A673 (cell line): ENCODE data around the gene TRIP10. TPM values are rescaled to one million over a fixed set of nuclear protein-coding genes. Genes with fewer than 3 reads are reported as not detected.

Experiments used
- BruUV-seq: library from RNA; stranded (reverse); fragments of 400-500 nt; replicated peaks from 2 replicates; lab custom pipeline; 2021; lab: Mats Ljungman, UMichigan
- CTCF ChIA-PET: fragments of 300-600 bp; sonication (Branson Sonifier 250); formaldehyde crosslinking; loops from one replicate; lab custom pipeline; 2022; ENCODE audit warnings: antibody characterized with exemption; lab: Charles Lee
- POLR2A ChIA-PET: fragments of 300-600 bp; sonication (Branson Sonifier 250); formaldehyde crosslinking; loops from one replicate; lab custom pipeline; 2022; ENCODE audit warnings: antibody characterized with exemption; ENCODE audit not compliant: low non-redundant PET; lab: Charles Lee
- DNase-seq: peaks from one replicate; pipeline ENCODE4 v3.0.0-alpha.2; 2015; ENCODE audit warnings: low spot score
- H3K27ac ChIP-seq: fragments of 200-600 bp; sonication (generic); 2 replicates; pipeline ENCODE4 v1.5.1; 2016; ENCODE audit warnings: mixed run types, low read depth, mild to moderate bottlenecking, mixed read lengths, antibody characterized with exemption, low read length; ENCODE audit not compliant: poor library complexity, severe bottlenecking
- H3K27me3 ChIP-seq: fragments of 200-600 bp; sonication (generic); replicated peaks from 2 replicates; pipeline ENCODE4 v1.6.1; 2017; ENCODE audit warnings: mixed run types, low read depth, mild to moderate bottlenecking, mixed read lengths, antibody characterized with exemption, low read length; ENCODE audit not compliant: insufficient read depth, poor library complexity
- H3K36me3 ChIP-seq: fragments of 200-600 bp; sonication (generic); 2 replicates; pipeline ENCODE4 v1.6.1; 2016; ENCODE audit warnings: mixed run types, mild to moderate bottlenecking, mixed read lengths, antibody characterized with exemption, low read length; ENCODE audit not compliant: insufficient read depth, poor library complexity, severe bottlenecking
- H3K4me1 ChIP-seq: fragments of 200-600 bp; sonication (generic); 2 replicates; pipeline ENCODE4 v1.6.1; 2017; ENCODE audit warnings: mixed run types, mild to moderate bottlenecking, mixed read lengths, antibody characterized with exemption, low read length; ENCODE audit not compliant: insufficient read depth, poor library complexity, severe bottlenecking
- H3K4me3 ChIP-seq: fragments of 200-600 bp; sonication (generic); 2 replicates; pipeline ENCODE4 v1.5.1; 2016; ENCODE audit warnings: low read depth, mixed run types, mild to moderate bottlenecking, mixed read lengths, low read length; ENCODE audit not compliant: poor library complexity, severe bottlenecking
- H3K9me3 ChIP-seq: fragments of 200-600 bp; sonication (generic); 2 replicates; pipeline ENCODE4 v1.6.1; 2016; ENCODE audit warnings: mixed run types, low read depth, mild to moderate bottlenecking, mixed read lengths, antibody characterized with exemption, low read length; ENCODE audit not compliant: poor library complexity, severe bottlenecking
- CTCF ChIP-seq: fragments of 300-800, 200-600 bp; sonication (generic); conservative IDR thresholded peaks from 2 replicates; pipeline ENCODE4 v1.5.1; 2017; ENCODE audit warnings: low read depth, mild to moderate bottlenecking, antibody characterized with exemption, low read length, moderate library complexity, mixed read lengths
- EZH2 ChIP-seq: fragments of 200-600 bp; sonication (generic); IDR thresholded peaks from 2 replicates; pipeline ENCODE4 v1.6.1; 2017; ENCODE audit warnings: borderline replicate concordance, low read depth, mild to moderate bottlenecking, mixed read lengths, antibody characterized with exemption, low read length; ENCODE audit not compliant: poor library complexity, severe bottlenecking
- intact Hi-C: fragments of 100-400 bp; cut with micrococcal nuclease; formaldehyde crosslinking; loops from one replicate; pipeline ENCODE4 v1.10.0; 2022; ENCODE audit not compliant: unreplicated experiment
- total RNA-seq: library from RNA; stranded (reverse); gene quantifications from 2 replicates; pipeline ENCODE4 v1.2.3, GENCODE V29; 2021

TRIP10 gene
- total RNA-seq, 1 experiment from 2014 or later, result 70.2 TPM

GRCh38 chr19:6710273-6711077 lies 29.0 kb upstream of the TRIP10 start:
- POLR2A ChIA-PET, result no interaction called here
- peak; percentile 43; the same call in 1 of the 2 replicates for TF ChIP-seq CTCF
- TF ChIP-seq EZH2, result no peak
- intact Hi-C loops, result no loop called here
- BruUV-seq, result no TSS peak
- Histone ChIP-seq H3K9me3 (no peaks in the 10 kb centered on the region), H3K27me3 (peaks cover 4% of the 10 kb centered on the region), H3K27ac (no peak overlapping the region), H3K36me3 (no peaks in the 10 kb centered on the region), H3K4me3 (no peak overlapping the region), H3K4me1 (no peaks in the 10 kb centered on the region)
- CTCF ChIA-PET, result no interaction called here
- DNase-seq, result no peak

DNA sequence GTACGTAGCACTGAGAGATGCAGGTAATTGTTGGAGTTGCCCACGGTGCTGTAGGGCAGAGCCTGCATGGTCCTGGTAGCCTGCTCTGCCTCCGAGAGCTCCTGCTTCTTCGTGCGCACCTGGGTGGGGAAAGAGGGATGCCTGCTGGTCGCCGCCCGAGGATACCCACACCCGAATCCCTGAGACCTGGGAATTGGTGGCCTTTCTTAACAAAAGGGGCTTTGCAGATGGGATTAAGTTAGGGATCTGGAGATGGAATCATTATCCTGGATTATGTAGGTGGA lies 28.5 kb upstream of the TRIP10 start:
- no peaks in the 10 kb centered on the region for H3K4me1 ChIP-seq
- intact Hi-C loops, result no loop called here
- no TSS peak for BruUV-seq
- no peaks in the 10 kb centered on the region for H3K36me3 ChIP-seq
- H3K27me3 ChIP-seq, result peaks cover 4% of the 10 kb centered on the region
- DNase-seq, result no peak
- ChIA-PET CTCF (no interaction called here), POLR2A (no interaction called here)
- TF ChIP-seq EZH2, result no peak
- TF ChIP-seq CTCF, result no peak
- H3K4me3 ChIP-seq, result no peak overlapping the region
- H3K27ac ChIP-seq, result no peak overlapping the region
- H3K9me3 ChIP-seq, result no peaks in the 10 kb centered on the region

DNA sequence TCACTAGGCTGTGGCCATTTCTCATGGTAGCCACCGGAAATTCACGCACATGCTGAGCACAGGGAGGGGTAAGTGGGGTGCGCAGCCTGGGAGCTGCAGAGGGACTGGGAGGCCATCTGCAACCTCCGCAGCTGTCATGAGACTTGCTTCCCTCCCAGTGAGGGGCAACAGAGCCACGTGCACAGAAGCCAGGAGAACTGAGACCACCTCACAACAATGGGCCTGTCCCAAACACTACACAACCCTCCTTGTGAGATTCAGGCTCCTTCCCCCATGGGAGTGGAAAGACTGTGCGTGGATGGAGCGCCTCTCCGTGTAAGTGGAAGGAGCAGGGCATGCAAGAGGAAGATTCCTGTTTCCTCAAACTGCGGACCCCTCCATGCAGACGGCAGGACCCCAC lies 27.9 kb upstream of the TRIP10 start:
- no peak for DNase-seq
- Histone ChIP-seq H3K27me3 (peaks cover 4% of the 10 kb centered on the region), H3K4me3 (no peak overlapping the region), H3K36me3 (no peaks in the 10 kb centered on the region), H3K9me3 (no peaks in the 10 kb centered on the region), H3K27ac (no peak overlapping the region), H3K4me1 (no peaks in the 10 kb centered on the region)
- no TSS peak for BruUV-seq
- no peak for TF ChIP-seq CTCF
- TF ChIP-seq EZH2, result no peak
- CTCF ChIA-PET, result no interaction called here
- intact Hi-C loops, result no loop called here
- POLR2A ChIA-PET, result no interaction called here
